KOPT-K1 (cell line): ENCODE results near the gene EREG.

Experiments
- H3K27ac ChIP-seq: fragments of 200-600 bp; sonication (generic); 2 replicates; pipeline ENCODE4 v1.5.1; 2016; ENCODE audit warnings: antibody characterized with exemption, mild to moderate bottlenecking, low read depth, low read length; ENCODE audit not compliant: poor library complexity, severe bottlenecking
- H3K36me3 ChIP-seq: fragments of 200-600 bp; sonication (generic); 2 replicates; pipeline ENCODE4 v1.5.1; 2017; ENCODE audit warnings: antibody characterized with exemption, mild to moderate bottlenecking, low read length, moderate library complexity; ENCODE audit not compliant: insufficient read depth
- H3K9me3 ChIP-seq: fragments of 200-600 bp; sonication (generic); 2 replicates; pipeline ENCODE4 v1.5.1; 2017; ENCODE audit warnings: antibody characterized with exemption, low read length, mild to moderate bottlenecking; ENCODE audit not compliant: insufficient read depth, poor library complexity, severe bottlenecking

EREG gene

DNA sequence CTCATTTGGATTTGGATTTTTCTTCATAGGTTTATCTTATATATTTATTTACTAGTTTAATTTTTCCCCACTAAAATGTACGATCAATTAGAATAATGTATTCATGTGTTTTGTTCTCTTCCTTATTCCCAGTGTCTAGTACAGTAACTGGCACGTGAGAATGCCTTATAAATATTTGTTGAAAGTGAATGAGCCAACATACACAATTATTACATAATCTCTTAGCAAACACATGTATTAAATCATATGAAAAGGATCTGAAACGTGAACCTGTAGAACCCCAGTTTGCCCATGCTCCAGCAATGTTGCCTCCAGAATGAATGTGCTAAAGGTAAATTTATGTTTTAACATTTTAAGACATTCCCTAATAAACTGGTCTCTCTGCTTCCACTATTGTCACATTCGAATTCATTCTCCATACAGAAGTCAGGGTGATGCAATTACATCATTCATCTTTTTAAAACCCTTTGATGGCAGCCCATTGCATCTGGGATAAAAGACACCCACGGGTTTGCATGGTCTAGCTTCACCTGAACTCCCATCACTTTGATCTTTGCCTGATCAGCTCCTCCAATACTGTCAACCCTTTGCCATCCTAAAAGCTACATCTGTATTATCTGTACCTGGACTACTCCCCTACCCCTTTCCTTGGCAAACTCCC is 49.3 kb downstream of the EREG start:
- H3K27ac ChIP-seq = no peak overlapping the region
- no peaks in the 10 kb centered on the region for H3K9me3 ChIP-seq
- no peaks in the 10 kb centered on the region for H3K36me3 ChIP-seq

DNA sequence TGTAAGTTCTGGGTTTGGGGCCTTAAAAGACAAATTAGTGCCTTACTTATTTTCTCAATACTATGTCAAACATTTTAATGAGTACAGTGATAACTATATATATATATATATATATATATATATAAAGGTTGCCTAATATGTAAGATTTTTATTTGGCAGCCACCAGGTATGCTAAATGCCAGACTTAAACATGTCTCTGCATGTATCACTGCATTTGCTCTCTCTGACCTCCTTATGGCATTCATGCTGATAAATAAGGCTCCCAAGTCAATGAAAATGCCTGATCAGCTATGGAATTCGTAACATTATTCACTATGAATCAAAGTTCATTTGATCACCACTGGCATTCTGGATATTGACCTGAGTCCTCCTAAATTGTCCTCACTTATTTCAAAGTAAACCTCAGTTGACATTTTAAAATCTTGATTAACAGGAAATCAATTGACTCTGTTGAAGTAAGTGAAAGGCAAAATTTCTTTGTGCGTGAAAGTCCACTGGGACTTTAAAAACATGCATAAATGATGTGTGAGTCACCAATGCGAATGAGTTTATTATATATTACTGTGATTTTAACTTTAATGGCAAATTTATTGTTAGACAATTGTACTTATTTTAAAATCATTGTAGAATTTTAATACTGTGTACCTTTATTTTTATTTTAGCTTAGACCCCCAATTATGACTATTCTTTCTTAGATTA is 50.8 kb downstream of the EREG start:
- no peak overlapping the region for H3K27ac ChIP-seq
- no peaks in the 10 kb centered on the region for H3K9me3 ChIP-seq
- no peaks in the 10 kb centered on the region for H3K36me3 ChIP-seq

DNA sequence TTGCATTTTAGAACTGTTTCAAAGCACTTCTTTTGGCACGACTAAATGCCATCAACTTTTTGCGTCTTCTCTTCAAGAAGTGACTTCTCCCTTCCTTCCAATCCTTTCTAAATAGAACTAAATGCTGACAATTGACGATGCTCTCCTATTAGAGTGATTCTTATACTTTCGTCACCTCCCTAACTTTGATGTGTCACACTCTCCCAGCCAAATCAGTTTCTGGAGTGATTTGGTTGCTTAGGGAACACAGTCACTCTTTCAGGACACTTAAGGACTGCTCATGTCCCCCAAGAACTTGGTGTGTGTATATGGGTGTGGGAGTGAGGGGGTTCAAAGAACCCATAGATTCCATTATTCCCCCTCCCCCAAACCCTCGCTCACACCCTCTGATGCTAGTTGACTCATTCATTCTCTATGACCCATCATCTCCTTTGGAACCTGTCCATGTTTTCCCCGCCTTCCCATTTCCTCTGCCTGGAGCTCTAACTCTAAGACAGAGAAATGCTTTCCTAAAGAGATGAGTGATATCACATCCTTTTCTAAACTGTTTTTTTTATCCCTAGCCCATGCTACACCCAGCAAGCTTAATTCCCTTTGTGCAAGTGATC is 53.2 kb downstream of the EREG start:
- Histone ChIP-seq H3K27ac (no peak overlapping the region), H3K36me3 (no peaks in the 10 kb centered on the region), H3K9me3 (no peaks in the 10 kb centered on the region)

DNA sequence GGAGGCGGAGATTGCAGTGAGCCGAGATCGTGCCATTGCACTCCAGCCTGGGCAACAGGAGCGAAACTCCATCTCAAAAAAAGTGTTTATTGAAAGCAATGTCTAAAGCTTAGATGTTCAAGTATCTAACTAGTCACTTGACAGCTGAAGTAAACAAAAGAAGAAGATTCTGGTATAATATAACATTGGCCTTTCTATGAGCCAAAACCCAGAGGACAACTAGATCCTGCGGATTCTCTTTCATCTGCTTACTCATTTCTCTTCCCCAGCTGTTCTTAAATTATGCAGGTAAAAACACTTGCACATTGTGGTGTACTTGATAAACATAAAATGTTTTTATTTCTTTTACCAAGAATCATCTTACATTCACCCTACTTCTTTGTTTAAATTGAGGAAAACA is 55.9 kb downstream of the EREG start:
- Histone ChIP-seq H3K36me3 (no peaks in the 10 kb centered on the region), H3K27ac (no peak overlapping the region), H3K9me3 (no peaks in the 10 kb centered on the region)

DNA sequence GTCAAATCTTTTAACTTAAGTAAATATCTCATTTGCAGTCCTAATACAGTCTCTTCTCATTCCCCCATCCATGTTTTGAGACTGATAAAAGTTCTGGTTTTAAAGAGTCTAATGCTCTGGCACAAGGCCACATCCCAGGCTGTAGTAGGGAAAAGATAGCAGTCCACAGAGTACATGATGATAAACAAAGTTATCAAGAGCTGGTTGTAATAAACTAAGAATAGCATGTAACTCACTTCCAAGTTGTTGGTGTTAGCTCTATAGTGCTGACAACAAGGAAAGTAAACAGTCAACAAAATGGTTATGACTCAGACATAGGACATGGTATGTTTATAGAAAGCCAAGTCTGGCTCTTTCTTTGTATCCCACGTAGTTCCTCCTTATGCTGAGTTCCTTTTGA is 58.2 kb downstream of the EREG start:
- H3K9me3 ChIP-seq = no peaks in the 10 kb centered on the region
- no peak overlapping the region for H3K27ac ChIP-seq
- no peaks in the 10 kb centered on the region for H3K36me3 ChIP-seq

DNA sequence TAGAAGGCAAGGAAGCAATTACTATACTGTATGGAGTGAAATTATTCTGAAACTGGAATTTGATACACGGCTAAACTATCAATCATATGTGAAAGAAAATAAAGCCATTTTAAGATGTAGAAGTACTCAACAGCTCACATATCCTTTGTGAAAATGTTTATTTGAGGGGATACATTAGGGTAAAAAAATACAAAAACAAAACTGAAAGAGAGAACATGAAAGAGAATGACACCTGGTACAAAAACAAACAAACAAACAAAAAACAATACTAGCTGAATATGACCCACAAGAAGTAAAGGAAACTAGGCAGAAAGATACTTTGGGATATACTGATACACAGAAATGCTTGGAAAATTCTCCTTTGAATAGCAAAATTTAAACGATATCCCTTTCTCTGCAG is 59.2 kb downstream of the EREG start:
- H3K36me3 ChIP-seq = no peaks in the 10 kb centered on the region
- no peak overlapping the region for H3K27ac ChIP-seq
- H3K9me3 ChIP-seq = no peaks in the 10 kb centered on the region

DNA sequence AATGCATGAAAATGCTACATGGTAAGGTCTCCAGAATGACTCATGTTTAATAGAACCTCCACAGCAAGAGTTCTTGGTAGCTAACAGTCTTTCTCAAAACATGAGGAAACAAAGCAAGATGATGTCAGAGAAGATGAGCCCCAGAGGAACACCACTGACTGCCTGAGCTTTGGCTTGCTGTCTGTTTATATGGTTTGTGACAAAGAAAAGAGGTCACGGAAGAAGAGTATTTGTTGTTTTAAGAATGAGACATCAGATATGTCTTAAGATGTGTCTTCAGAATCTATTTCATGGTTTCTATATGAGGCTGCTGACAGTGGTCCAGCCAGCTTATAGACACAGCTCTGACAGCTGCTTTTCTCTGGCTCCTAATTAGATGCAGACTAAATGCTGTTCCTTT is 61.2 kb downstream of the EREG start:
- H3K36me3 ChIP-seq = no peaks in the 10 kb centered on the region
- H3K9me3 ChIP-seq = no peaks in the 10 kb centered on the region
- no peak overlapping the region for H3K27ac ChIP-seq

DNA sequence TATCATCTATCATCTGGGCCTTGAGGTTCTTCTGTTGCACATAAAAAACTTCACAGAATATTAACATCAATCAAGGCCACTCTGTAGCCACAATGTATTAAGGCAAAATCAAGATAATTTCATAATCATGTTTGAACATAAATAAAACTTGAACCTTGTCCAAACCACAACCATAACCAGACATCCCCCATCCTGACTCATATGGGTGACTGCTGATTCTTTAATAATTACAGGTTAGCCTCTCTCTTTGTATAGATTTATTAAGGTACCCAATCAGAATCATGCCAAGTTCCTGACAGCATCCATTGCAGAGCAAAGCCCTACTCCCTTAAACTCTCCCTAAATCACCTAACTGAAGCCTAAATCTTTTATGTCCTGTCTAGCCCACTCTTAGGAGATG is 63.3 kb downstream of the EREG start:
- Histone ChIP-seq H3K9me3 (no peaks in the 10 kb centered on the region), H3K36me3 (no peaks in the 10 kb centered on the region), H3K27ac (no peak overlapping the region)

DNA sequence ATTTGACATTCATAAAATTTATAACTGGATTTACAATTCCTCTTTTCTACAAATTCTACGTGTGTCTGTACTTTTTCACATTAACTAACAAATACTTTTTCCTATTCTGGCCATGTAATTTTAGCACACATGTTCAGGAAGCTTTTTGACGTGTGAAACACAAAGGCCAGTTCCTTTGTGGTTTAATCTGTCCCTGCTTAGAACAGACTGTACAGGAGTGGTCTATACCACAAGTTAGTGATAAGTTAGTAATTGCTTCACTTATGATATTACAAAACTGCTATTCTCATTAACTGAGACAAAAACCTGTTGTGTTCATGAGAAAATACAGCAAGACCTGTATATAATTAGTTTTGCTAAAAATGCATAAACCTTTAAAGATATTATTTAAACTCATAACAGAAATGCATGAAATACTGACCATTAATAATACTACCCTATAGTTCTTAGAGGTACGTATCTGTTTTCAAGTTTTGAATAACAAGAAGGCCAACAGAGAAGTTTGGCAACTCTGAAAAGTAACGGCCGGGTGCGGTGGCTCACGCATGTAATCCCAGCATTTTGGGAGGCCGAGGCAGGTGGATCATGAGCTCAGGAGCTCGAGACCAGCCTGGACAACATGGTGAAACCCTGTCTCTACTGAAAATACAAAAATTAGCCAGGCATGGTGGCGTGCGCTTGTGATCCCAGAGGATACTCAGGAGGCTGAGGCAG is 66.3 kb downstream of the EREG start:
- Histone ChIP-seq H3K27ac (no peak overlapping the region), H3K36me3 (no peaks in the 10 kb centered on the region), H3K9me3 (no peaks in the 10 kb centered on the region)

DNA sequence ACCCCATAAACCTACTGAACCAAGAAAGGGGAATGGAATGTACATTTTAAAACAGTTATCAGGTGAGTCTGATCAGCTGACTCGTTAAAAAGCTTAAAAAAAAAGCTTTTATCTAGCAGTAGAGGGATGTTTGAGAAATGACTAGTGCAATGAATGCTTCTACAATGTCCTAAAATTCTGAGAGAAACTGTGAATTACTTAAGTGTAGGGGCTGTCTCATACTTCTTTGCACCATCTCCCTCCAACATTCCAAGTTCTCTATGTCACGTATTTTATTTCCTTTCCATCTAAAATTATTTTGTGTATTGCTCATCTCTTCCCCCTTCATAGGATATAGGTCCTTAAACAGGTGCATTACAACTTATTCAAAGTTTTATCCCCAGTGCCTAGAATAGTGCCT is 68.1 kb downstream of the EREG start:
- Histone ChIP-seq H3K9me3 (no peaks in the 10 kb centered on the region), H3K27ac (no peak overlapping the region), H3K36me3 (no peaks in the 10 kb centered on the region)

DNA sequence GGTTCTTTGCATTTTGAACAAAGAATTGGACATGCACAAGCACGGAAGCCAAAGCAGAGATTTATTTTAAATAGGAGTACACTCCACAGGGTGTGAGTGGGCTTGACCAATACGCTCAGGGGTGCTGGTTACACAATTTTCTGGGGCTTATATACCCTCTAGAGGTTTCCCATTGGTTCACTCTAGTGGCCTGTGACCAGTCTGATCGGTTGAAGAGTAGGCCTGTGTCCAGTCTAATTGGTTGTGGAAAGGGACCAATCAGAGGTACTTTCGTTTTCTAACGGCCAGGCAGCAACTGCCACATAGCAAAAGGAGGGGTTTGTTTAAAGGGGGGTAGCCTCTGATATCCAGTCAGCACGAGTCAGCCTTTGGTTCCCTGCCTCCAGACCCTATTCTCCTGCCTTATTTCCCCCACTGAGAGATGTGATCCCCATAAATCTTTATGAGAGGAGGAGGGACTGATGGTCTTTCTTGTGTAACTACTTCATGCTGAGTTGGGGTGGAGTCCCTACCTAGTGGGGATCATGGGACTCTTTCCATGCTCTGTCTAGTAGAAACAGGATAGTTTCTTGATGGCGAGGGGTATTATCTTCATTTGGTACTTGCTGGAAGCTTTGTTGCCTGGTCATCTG is 68.7 kb downstream of the EREG start:
- no peaks in the 10 kb centered on the region for H3K36me3 ChIP-seq
- H3K9me3 ChIP-seq = no peaks in the 10 kb centered on the region
- H3K27ac ChIP-seq = no peak overlapping the region

DNA sequence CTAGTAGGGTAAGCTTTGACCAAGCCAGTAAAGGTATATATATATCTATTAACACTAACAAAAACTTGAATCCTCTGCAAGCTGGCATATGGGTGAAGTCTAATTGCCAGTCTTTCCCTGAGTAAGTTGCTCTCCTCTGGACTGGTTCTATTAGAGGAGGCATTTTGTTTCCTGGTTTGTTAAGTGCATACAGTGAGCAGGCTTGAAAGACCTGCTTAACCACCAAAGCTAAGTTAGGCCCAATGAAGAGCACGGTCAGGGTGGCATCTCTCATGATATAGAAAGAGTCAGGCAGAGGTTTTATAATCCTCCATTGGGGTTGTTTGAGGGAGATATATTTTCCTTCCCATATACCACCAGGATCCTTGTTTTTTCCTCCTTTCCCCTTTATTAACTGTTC is 70.4 kb downstream of the EREG start:
- H3K27ac ChIP-seq = no peak overlapping the region
- H3K9me3 ChIP-seq = no peaks in the 10 kb centered on the region
- no peaks in the 10 kb centered on the region for H3K36me3 ChIP-seq

DNA sequence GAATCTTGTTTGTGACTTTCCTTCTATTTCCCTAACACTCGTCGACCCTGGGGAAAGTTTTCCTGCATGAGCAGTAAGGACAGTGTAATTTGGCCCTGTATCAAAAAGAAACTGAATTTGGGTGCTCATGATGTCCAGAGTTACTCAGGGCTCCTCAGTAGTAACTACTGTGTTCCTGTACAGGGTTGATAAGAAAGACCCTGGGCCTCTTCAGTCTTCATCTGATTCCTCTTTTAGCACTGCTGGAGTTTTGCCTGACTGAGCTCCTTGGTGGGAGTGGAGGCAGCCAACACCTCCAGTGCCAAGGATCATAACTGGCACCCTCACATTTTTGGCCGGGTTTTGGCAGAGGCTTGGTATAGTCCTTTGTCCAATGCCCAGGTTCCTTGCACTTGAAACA is 72.9 kb downstream of the EREG start:
- no peaks in the 10 kb centered on the region for H3K36me3 ChIP-seq
- no peaks in the 10 kb centered on the region for H3K9me3 ChIP-seq
- no peak overlapping the region for H3K27ac ChIP-seq
